HEK293T (cell line): ENCODE measurements around the gene STN1.

ENCODE experiments used
- CTCF ChIA-PET: fragments of 350-600 bp; formaldehyde crosslinking; extraction: SDS; loops from one replicate; lab custom pipeline; 2021; ENCODE audit warnings: antibody characterized with exemption, inconsistent platforms; lab: Yijun Ruan, JAX
- POLR2A ChIA-PET: fragments of 350-600 bp; formaldehyde crosslinking; extraction: SDS; loops from one replicate; lab custom pipeline; 2020; ENCODE audit warnings: antibody characterized with exemption, inconsistent platforms; lab: Yijun Ruan, JAX
- DNase-seq: peaks from one replicate; pipeline ENCODE4 v3.0.0; 2012; ENCODE audit warnings: mixed read lengths; ENCODE audit errors: extremely low spot score
- ARNT ChIP-seq: fragments of 450-650 bp; IDR thresholded peaks from 2 replicates; pipeline ENCODE4 v1.6.1; 2017; ENCODE audit warnings: mild to moderate bottlenecking
- BHLHE40 ChIP-seq: fragments of 450-650 bp; IDR thresholded peaks from 2 replicates; pipeline ENCODE4 v1.6.1; 2016; ENCODE audit warnings: mild to moderate bottlenecking, moderate library complexity, borderline replicate concordance
- CTBP1 ChIP-seq: fragments of 450-650 bp; IDR thresholded peaks from 2 replicates; pipeline ENCODE4 v1.6.1; 2016; ENCODE audit warnings: borderline replicate concordance
- ELF4 ChIP-seq: fragments of 450-650 bp; IDR thresholded peaks from 2 replicates; pipeline ENCODE4 v1.6.1; 2017; ENCODE audit warnings: antibody characterized with exemption
- FOXA1 ChIP-seq: fragments of 450-650 bp; IDR thresholded peaks from 2 replicates; pipeline ENCODE4 v1.6.1; 2016; ENCODE audit warnings: mild to moderate bottlenecking
- FOXK2 ChIP-seq: fragments of 450-650 bp; IDR thresholded peaks from 2 replicates; pipeline ENCODE4 v1.6.1; 2016; ENCODE audit warnings: mild to moderate bottlenecking
- FOXM1 ChIP-seq: fragments of 450-650 bp; IDR thresholded peaks from 2 replicates; pipeline ENCODE4 v1.6.1; 2017; ENCODE audit warnings: mild to moderate bottlenecking, borderline replicate concordance
- HDGF ChIP-seq: fragments of 450-650 bp; IDR thresholded peaks from 2 replicates; pipeline ENCODE4 v1.6.1; 2017; ENCODE audit warnings: antibody characterized with exemption, borderline replicate concordance
- L3MBTL2 ChIP-seq: fragments of 450-650 bp; conservative IDR thresholded peaks from 2 replicates; pipeline ENCODE4 v1.6.1; 2016; ENCODE audit warnings: mild to moderate bottlenecking
- LEF1 ChIP-seq: fragments of 450-650 bp; IDR thresholded peaks from 2 replicates; pipeline ENCODE4 v1.6.1; 2017; ENCODE audit warnings: mild to moderate bottlenecking, borderline replicate concordance
- NFRKB ChIP-seq: fragments of 450-650 bp; IDR thresholded peaks from 2 replicates; pipeline ENCODE4 v1.6.1; 2016; ENCODE audit warnings: mild to moderate bottlenecking, moderate library complexity
- SP1 ChIP-seq: fragments of 450-650 bp; IDR thresholded peaks from 2 replicates; pipeline ENCODE4 v1.6.1; 2017
- SUZ12 ChIP-seq: fragments of 450-650 bp; IDR thresholded peaks from 2 replicates; pipeline ENCODE4 v1.6.1; 2016; ENCODE audit warnings: mild to moderate bottlenecking
- TARDBP ChIP-seq: fragments of 450-650 bp; IDR thresholded peaks from 2 replicates; pipeline ENCODE4 v1.6.1; 2016
- ZNF384 ChIP-seq: fragments of 450-650 bp; IDR thresholded peaks from 2 replicates; pipeline ENCODE4 v1.6.1; 2016
- TF ChIP-seq, protein P1 (sequence below): fragments of 450-650 bp; IDR thresholded peaks from 2 replicates; pipeline ENCODE4 v1.6.1; 2016

Gene STN1

DNA sequence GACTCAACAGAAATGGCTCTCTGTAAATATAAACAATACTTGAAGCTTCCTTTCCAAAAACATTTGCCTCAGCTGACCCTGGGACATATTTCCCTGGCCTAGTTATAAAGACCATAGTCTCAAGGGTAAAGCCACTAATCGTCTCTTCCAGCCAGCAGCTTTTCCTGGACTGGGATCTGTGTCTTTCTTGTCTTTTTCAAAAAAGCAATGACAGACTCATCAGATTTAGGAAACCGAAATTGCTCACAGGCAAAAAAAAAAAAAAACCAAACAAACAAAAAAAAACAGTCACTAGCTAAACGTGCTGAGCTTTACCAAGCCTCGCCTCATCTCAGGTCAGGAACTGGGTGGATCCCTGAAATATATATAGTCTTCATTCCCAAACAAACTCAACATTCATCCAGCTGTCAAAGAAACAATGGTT, 23.5 kb downstream of the STN1 start:
- DNase-seq = no peak
- ChIA-PET CTCF (no interaction called here), POLR2A (interaction anchor here (2.0 to 2.3 kb wide), 2 partner anchors 14 to 73 kb away, joined by 7 to 8 read pairs; partner anchors contain the start of gene SLK)
- TF ChIP-seq CTBP1 (no peak), NFRKB (no peak), HDGF (no peak), SP1 (no peak), ELF4 (no peak), TARDBP (no peak), SUZ12 (no peak), BHLHE40 (no peak), FOXM1 (no peak), L3MBTL2 (no peak), FOXA1 (no peak), ARNT (no peak), LEF1 (no peak), ZNF384 (no peak), FOXK2 (no peak)
- TF ChIP-seq, protein P1, sequence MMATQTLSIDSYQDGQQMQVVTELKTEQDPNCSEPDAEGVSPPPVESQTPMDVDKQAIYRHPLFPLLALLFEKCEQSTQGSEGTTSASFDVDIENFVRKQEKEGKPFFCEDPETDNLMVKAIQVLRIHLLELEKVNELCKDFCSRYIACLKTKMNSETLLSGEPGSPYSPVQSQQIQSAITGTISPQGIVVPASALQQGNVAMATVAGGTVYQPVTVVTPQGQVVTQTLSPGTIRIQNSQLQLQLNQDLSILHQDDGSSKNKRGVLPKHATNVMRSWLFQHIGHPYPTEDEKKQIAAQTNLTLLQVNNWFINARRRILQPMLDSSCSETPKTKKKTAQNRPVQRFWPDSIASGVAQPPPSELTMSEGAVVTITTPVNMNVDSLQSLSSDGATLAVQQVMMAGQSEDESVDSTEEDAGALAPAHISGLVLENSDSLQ = no peak

DNA sequence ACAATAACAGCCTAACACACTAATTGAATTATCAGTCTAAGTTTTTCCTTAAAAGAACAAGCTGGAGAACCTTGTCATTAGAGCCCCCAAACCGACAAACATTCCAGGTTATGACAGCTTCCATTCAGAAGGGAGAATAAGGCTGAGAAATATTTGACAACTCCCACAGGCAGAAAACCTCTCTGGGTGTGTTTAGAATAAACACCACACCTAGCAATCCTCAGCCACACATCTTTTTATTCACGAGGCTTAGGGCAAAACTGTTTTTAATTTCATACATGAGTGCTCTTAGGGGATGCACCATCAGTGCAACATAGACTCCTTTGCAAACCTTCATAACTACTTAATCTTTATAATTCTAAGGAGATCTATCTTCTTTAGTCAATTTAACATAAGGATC, 24.2 kb downstream of the STN1 start:
- ChIA-PET CTCF (interaction anchor here (1.0 kb wide), 1 partner anchor 9 kb away, joined by 3 read pairs; no protein-coding TSS in a partner anchor), POLR2A (interaction anchor here (1.3 to 2.0 kb wide), 2 partner anchors 74 to 227 kb away, joined by 3 to 8 read pairs; partner anchors contain the start of gene SLK)
- DNase-seq = no peak
- TF ChIP-seq ARNT (no peak), FOXM1 (no peak), HDGF (no peak), SUZ12 (no peak), ZNF384 (no peak), ELF4 (no peak)

DNA sequence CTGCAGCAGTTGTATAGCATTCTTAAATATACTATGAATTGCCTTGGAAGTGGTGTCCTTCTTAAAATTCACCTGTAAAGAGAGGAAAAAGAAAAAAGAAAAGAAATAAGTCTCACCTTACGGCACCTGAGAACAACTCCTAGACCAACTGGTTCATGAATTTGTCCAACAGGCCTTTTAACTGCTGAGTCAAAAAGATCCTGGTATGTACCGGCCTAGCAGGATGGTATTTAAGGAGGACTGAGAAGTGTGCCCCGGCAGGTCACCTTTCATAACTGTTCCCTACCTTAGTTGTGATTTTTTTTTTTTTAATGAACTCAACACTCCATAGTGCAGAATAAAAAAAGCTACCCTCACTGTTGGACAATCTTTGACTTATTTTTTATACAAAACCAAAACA, 25.8 kb downstream of the STN1 start:
- POLR2A ChIA-PET = no interaction called here
- CTCF ChIA-PET = no interaction called here
- DNase-seq = no peak
- TF ChIP-seq FOXA1 = no peak
- TF ChIP-seq SP1 = no peak
- no peak for TF ChIP-seq BHLHE40
- TF ChIP-seq LEF1 = no peak
- no peak for TF ChIP-seq HDGF
- TF ChIP-seq SUZ12 = no peak
- TF ChIP-seq ELF4 = no peak
- no peak for TF ChIP-seq CTBP1
- no peak for TF ChIP-seq FOXM1
- TF ChIP-seq ZNF384 = no peak
- TF ChIP-seq ARNT = no peak
- TF ChIP-seq L3MBTL2 = no peak
- no peak for TF ChIP-seq NFRKB
- TF ChIP-seq FOXK2 = no peak
- TF ChIP-seq TARDBP = no peak
- TF ChIP-seq, protein P1 = no peak

DNA sequence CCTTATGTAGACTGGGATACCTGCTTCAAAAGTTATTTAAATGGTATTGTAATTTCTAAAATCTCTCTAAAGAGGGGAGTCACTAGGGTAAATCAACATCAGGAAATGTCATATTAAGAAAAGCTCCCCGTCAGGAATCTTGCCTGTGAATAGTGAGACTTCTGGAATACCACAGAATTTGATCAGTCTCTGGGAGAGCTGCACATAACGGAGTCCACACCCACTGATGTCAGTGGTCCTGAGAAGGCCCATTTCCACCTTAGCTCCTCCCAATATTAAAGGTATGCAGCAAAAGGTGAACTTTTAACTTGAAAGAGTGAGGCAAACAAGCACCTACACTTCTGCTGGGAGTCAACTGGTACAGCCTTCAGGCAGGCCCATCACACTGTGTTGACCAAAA, 27.3 kb downstream of the STN1 start:
- ChIA-PET POLR2A (interaction anchor here (1.3 kb wide), 1 partner anchor 231 kb away, joined by 3 read pairs; the partner anchor contains the start of gene SFR1), CTCF (interaction anchor here (0.7 kb wide), 1 partner anchor 246 kb away, joined by 3 read pairs; no protein-coding TSS in a partner anchor)
- TF ChIP-seq SUZ12 = no peak
- TF ChIP-seq TARDBP = no peak
- TF ChIP-seq ZNF384 = no peak
- no peak for TF ChIP-seq SP1
- TF ChIP-seq, protein P1 = no peak
- no peak for TF ChIP-seq FOXA1
- TF ChIP-seq NFRKB = no peak
- TF ChIP-seq L3MBTL2 = no peak
- no peak for TF ChIP-seq ARNT
- TF ChIP-seq CTBP1 = no peak
- TF ChIP-seq HDGF = no peak
- TF ChIP-seq FOXK2 = no peak
- TF ChIP-seq FOXM1 = no peak
- no peak for TF ChIP-seq ELF4
- no peak for TF ChIP-seq BHLHE40
- no peak for TF ChIP-seq LEF1
- no peak for DNase-seq

DNA sequence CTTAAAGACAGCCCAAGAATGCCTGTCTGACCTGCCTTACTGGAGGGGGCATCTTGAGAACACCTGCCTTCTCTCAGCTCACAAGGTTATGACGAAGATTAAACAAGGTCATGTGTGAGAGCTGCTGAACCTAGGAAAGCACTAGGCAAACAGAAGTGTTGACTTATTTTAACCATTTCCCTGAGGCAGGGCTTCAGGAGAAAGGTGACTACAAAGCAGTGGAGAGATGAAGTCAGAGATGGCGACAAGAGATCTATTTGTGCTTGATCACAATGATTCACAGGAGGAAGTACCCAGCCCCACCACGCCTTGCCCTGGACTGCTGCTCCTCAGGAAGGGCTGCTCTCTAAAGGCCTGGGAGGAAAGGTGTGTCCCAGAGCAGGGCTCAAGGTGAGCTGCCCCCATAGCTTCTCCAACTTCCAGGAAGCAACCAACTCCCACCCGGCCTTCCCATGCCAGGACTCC, 27.8 kb downstream of the STN1 start:
- CTCF ChIA-PET = interaction anchor here (0.7 kb wide), 2 partner anchors 178 to 245 kb away, joined by 3 read pairs; no protein-coding TSS in a partner anchor

More for the DNA sequence above, 27.8 kb downstream of the STN1 start:
- TF ChIP-seq CTBP1 (no peak), SUZ12 (no peak), FOXM1 (no peak), ELF4 (no peak), HDGF (no peak), NFRKB (no peak), ZNF384 (no peak)
- TF ChIP-seq, protein P1 = no peak
- POLR2A ChIA-PET = interaction anchor here (1.3 kb wide), 1 partner anchor 232 kb away, joined by 3 read pairs; the partner anchor contains the start of gene SFR1
- DNase-seq = no peak
